ENCODE results near the gene LGALS1. TPM values are rescaled to one million over a fixed set of nuclear protein-coding genes. Genes with fewer than 3 reads are reported as not detected.

The LGALS1 gene
- total RNA-seq, 4 donors from 2014 or later = 44.8 to 352 (median 73.5) TPM

GRCh38 chr22:37658133-37659065 is 17.0 kb upstream of the LGALS1 start, which contains the start of gene PDXP:
TSS of gene PDXP (plus strand) at chr22:37658723. CDS start at chr22:37658783, 60 bp downstream.
- Histone ChIP-seq H3K4me1 (peaks cover 0 to 64% (median 24%) of the 10 kb centered on the region in 4 donors), H3K36me3 (peaks cover 0 to 9% (median 0%) of the 10 kb centered on the region in 3 donors), H3K4me3 (peak within 1 kb of the TSS; percentile 59 to 95 (median 82)), H3K27me3 (no peaks in the 10 kb centered on the region), H3K27ac (peak within 1 kb of the TSS; percentile 85 to 98 (median 90)), H3K9me3 (no peaks in the 10 kb centered on the region)
- DNase-seq = peak; percentile 97 to 100 (median 99)
- TF ChIP-seq POLR2A (IDR thresholded peaks at IDR 0.05) (peak; percentile 70 to 98), CTCF (IDR thresholded peaks at IDR 0.05) (peak in 2 of 6 experiments; percentile 9 to 13)

- Histone ChIP-seq H3K36me3 (no peaks in the 10 kb centered on the region), H3K9me3 (no peaks in the 10 kb centered on the region), H3K4me3 (peak overlapping the region; percentile 59 to 95 (median 82)), H3K4me1 (peaks cover 0 to 63% (median 24%) of the 10 kb centered on the region in 4 donors), H3K27ac (peak overlapping the region; percentile 85 to 98 (median 90)), H3K27me3 (no peaks in the 10 kb centered on the region)
- TF ChIP-seq POLR2A (IDR thresholded peaks at IDR 0.05) = peak; percentile 88 to 96
- TF ChIP-seq CTCF (IDR thresholded peaks at IDR 0.05) = no peak
- peak; percentile 40 to 88 (median 87) for DNase-seq
These were observed 16.2 kb upstream of the LGALS1 start for GRCh38 chr22:37659066-37659896.

GRCh38 chr22:37659897-37660708 is 15.3 kb upstream of the LGALS1 start:
- DNase-seq = no peak
- TF ChIP-seq CTCF (IDR thresholded peaks at IDR 0.05) = no peak
- peak; percentile 5 to 11 for TF ChIP-seq POLR2A (IDR thresholded peaks at IDR 0.05)

GRCh38 chr22:37660709-37661045 is 14.8 kb upstream of the LGALS1 start:
- no peak for DNase-seq
- H3K4me3 ChIP-seq = peak overlapping the region in 2 of 4 donors; percentile 72 to 95
- peaks cover 0 to 52% (median 24%) of the 10 kb centered on the region in 4 donors for H3K4me1 ChIP-seq
- H3K36me3 ChIP-seq = peaks cover 0 to 5% (median 0%) of the 10 kb centered on the region in 3 donors
- TF ChIP-seq CTCF (IDR thresholded peaks at IDR 0.05) (no peak), POLR2A (IDR thresholded peaks at IDR 0.05) (no peak)
- no peaks in the 10 kb centered on the region for H3K9me3 ChIP-seq
- H3K27ac ChIP-seq = peak overlapping the region; percentile 85 to 98 (median 90)
- no peaks in the 10 kb centered on the region for H3K27me3 ChIP-seq

More at GRCh38 chr22:37659897-37660708, 15.3 kb upstream of the LGALS1 start:
- Histone ChIP-seq H3K9me3 (no peaks in the 10 kb centered on the region), H3K4me3 (peak overlapping the region; percentile 59 to 95 (median 82)), H3K27ac (peak overlapping the region; percentile 85 to 98 (median 90)), H3K36me3 (no peaks in the 10 kb centered on the region), H3K27me3 (no peaks in the 10 kb centered on the region), H3K4me1 (peaks cover 0 to 57% (median 24%) of the 10 kb centered on the region in 4 donors)

All from Peyer's patch (tissue), 4 donors.